Middle frontal gyrus (tissue), 1 donor: Measurements from ENCODE around the gene MEF2A.

ENCODE experiments used
- DNase-seq: peaks from one replicate; pipeline ENCODE4 v3.0.0-alpha.2; 2015; ENCODE audit warnings: low spot score; ENCODE audit errors: extremely low spot score

MEF2A gene

DNA sequence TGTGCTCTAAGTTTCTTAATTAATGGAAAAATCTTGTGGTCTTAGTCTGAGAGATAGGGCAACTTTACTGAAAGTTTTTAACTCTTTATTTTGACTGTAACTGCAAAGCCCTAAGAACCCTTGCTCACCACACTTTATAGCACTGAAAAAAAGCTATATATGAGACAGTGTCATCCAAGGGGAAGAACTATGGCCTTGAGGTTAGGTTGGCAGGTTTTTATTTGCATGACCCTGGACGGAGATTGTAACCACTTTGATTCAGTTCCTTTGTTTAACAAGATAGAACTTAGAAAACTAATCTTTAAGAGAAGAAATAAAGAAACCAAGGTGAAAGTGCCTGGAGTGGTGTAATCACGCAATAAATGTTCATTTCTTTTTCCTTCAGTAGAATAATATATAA lies 198.0 kb downstream of the MEF2A start:
- DNase-seq: no peak

DNA sequence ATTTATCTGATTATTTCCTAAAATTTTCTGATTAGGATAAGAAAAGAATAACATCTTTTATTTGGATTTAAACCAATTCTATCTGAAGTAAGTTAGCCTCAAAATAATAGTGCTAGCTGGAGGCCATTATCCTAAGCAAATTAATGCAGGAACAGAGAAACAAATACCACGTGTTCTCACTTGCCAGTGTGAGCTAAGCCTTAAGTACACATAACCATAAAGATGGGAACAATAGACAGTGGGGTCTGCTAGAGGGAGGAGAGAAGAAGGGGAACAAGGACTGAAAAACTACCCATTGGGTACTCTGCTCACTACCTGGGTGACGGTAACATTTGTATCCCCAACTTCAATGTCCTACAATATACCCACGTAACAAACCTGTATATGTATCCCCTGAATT lies 198.7 kb downstream of the MEF2A start:
- DNase-seq: no peak
